Right ventricle myocardium inferior (tissue), 1 donor: Measurements from ENCODE around the gene PPBP. TPM values are rescaled to one million over a fixed set of nuclear protein-coding genes. Genes with fewer than 3 reads are reported as not detected.
A peak's percentile ranks its signal among the peaks of the same experiment; 100 is the strongest.
"Not testable (repeated sequence)": the region's sequence is repeated elsewhere in the genome, so short reads cannot be mapped to it uniquely, and the experiment has no call there.

Source experiments
- ATAC-seq: fragments of 200-7000 bp; cut with Tn5 transposase; one replicate; pipeline ENCODE4 v1.9.1; 2020; ENCODE audit warnings: mild to moderate bottlenecking, moderate library complexity
- DNase-seq: peaks from one replicate; pipeline ENCODE4 v3.0.0; 2021; ENCODE audit errors: missing footprints
- intact Hi-C: fragments of 100-400 bp; cut with DNase I; formaldehyde crosslinking; loops from one replicate; pipeline ENCODE4 v1.11.0; 2022
- total RNA-seq: library from RNA; stranded (reverse); fragmentation: NEBNext Ultra II Directional; extraction: Animal tissue kit (Norgen Biotek cat#: 25700); gene quantifications from one replicate; pipeline ENCODE4 v1.2.1, GENCODE V29; 2021
- donor health status: DM: no; HTN: yes; CAD: no; lungs with severe emphysema.

Gene PPBP
- total RNA-seq, 1 donor from 2014 or later, result 0.35 TPM

GRCh38 chr4:74000301-74000700 is 12.3 kb upstream of the PPBP start:
- ATAC-seq, result no peak
- no peak for DNase-seq
- intact Hi-C loops, result no loop called here

GRCh38 chr4:73998040-73999011 is 10.3 kb upstream of the PPBP start, which contains the start of gene CXCL5:
TSS of gene CXCL5 (minus strand) at chr4:73998677. CDS start at chr4:73998581, 96 bp downstream.
- intact Hi-C loops, result no loop called here
- ATAC-seq, result peak; percentile 44

GRCh38 chr4:73992050-73992449 is 4.1 kb upstream of the PPBP start:
- DNase-seq, result no peak
- intact Hi-C loops, result no loop called here
- no peak for ATAC-seq

More at GRCh38 chr4:73998040-73999011, 10.3 kb upstream of the PPBP start, which contains the start of gene CXCL5:
- peak; percentile 68 for DNase-seq

- intact Hi-C loops, result no loop called here
- DNase-seq, result no peak
- ATAC-seq, result no peak
These were observed 3.7 kb upstream of the PPBP start for GRCh38 chr4:73991742-73992000.

- intact Hi-C loops, result no loop called here
- ATAC-seq (no peak), DNase-seq (no peak)
These were observed 3.2 kb upstream of the PPBP start for GRCh38 chr4:73990988-73991741.

GRCh38 chr4:73989928-73990327 is 1.9 kb upstream of the PPBP start:
- ATAC-seq (no peak), DNase-seq (no peak)
- intact Hi-C loops, result no loop called here

GRCh38 chr4:73989031-73989430 is 1.0 kb upstream of the PPBP start:
- intact Hi-C loops, result no loop called here
- DNase-seq, result no peak
- no peak for ATAC-seq

- DNase-seq (no peak), ATAC-seq (no peak)
- intact Hi-C loops, result no loop called here
These were observed 2.5 kb downstream of the PPBP start for GRCh38 chr4:73985528-73985852.

GRCh38 chr4:73984736-73985527 is 3.1 kb downstream of the PPBP start:
- DNase-seq (no peak), ATAC-seq (no peak)
- intact Hi-C loops, result no loop called here

- DNase-seq, intact Hi-C loops, ATAC-seq: not testable (repeated sequence)
These were observed 6.8 kb downstream of the PPBP start for GRCh38 chr4:73981175-73981574.

GRCh38 chr4:73979407-73979957 is 8.5 kb downstream of the PPBP start:
- ATAC-seq, result no peak
- intact Hi-C loops, result no loop called here
- DNase-seq, result no peak

- intact Hi-C loops, result no loop called here
- DNase-seq, result no peak
- no peak for ATAC-seq
These were observed 9.1 kb downstream of the PPBP start for GRCh38 chr4:73978886-73979285.

- ATAC-seq, result no peak
- intact Hi-C loops, result no loop called here
- no peak for DNase-seq
These were observed 11.3 kb downstream of the PPBP start for GRCh38 chr4:73976716-73977115.

GRCh38 chr4:73976217-73976616 is 11.8 kb downstream of the PPBP start:
- DNase-seq (no peak), ATAC-seq (no peak)
- intact Hi-C loops, result no loop called here

GRCh38 chr4:73974352-73974751 is 13.6 kb downstream of the PPBP start:
- intact Hi-C loops, result no loop called here
- DNase-seq, result no peak
- no peak for ATAC-seq

- intact Hi-C loops, result no loop called here
- no peak for DNase-seq
- no peak for ATAC-seq
These were observed 17.0 kb downstream of the PPBP start for GRCh38 chr4:73970945-73971344.

- DNase-seq, result no peak
- no peak for ATAC-seq
- intact Hi-C loops, result no loop called here
These were observed 18.0 kb downstream of the PPBP start for GRCh38 chr4:73970011-73970410.

GRCh38 chr4:73967866-73968265 is 20.1 kb downstream of the PPBP start:
- ATAC-seq, result no peak
- DNase-seq, result no peak
- intact Hi-C loops, result no loop called here
